GM18505 (cell line): Measurements from ENCODE around the gene LIPF.

Experiments used
- ATAC-seq: cut with Tn5 transposase; IDR thresholded peaks from one replicate; pipeline ENCODE4 v1.9.1; 2021; ENCODE audit not compliant: unreplicated experiment
- POLR2A ChIP-seq: IDR thresholded peaks from 4 replicates; pipeline ENCODE4 v1.6.1; 2011; ENCODE audit warnings: borderline replicate concordance; ENCODE audit not compliant: insufficient read depth, insufficient read length; ENCODE audit errors: extremely low read depth

LIPF gene, protein sequence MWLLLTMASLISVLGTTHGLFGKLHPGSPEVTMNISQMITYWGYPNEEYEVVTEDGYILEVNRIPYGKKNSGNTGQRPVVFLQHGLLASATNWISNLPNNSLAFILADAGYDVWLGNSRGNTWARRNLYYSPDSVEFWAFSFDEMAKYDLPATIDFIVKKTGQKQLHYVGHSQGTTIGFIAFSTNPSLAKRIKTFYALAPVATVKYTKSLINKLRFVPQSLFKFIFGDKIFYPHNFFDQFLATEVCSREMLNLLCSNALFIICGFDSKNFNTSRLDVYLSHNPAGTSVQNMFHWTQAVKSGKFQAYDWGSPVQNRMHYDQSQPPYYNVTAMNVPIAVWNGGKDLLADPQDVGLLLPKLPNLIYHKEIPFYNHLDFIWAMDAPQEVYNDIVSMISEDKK

DNA sequence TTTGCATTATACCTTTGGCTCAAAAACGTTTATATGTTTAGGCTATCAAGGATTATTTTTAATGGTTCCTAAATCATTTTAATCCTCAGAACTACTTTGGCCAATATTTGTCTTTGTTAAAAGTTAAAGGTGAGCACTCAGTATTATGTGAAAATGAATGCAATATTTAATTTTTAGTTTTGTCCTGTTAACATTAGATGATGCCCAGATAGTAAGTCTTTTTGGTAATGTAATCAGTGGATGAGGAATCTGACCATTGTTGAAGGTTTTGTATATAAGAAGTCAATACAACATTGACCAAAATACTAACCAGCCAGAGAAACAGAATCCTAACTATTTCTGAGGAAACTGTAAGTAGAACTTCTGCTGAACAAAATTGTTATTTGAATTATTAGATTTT lies at the start of gene LIPF:
TSS of gene LIPF (plus strand) at position 301 of the 400 bp plus-strand sequence. CDS start 2,856 bp downstream, outside the sequence.
- TF ChIP-seq POLR2A, result no peak
- no peak for ATAC-seq

- no peak for ATAC-seq
- TF ChIP-seq POLR2A, result no peak
Measured at GRCh38 chr10:88616250-88616977, 47.8 kb upstream of the LIPF start.

- no peak for ATAC-seq
- TF ChIP-seq POLR2A, result no peak
Measured at GRCh38 chr10:88617772-88618300, 46.4 kb upstream of the LIPF start.

DNA sequence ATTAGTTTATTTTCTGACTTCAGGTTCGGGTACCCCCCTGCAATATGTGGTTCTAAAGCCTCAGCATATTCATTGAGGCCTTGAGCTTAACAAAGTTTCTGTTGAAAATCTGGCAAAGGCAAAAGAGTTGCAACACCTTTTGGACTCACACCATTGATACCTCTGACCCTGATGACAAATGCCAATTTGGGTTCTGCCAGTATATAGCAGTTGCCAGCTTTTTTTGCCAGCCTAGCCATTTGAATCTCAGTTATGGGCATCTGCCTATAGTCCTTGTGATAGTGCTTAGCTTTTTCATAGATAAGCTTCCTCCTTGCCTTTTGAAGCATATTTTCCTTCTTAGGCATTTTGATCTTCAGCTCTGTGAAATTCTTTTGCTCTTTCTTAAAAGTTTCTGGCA lies 45.7 kb upstream of the LIPF start:
- no peak for ATAC-seq
- no peak for TF ChIP-seq POLR2A

GRCh38 chr10:88620441-88620840 lies 43.8 kb upstream of the LIPF start:
- TF ChIP-seq POLR2A, result no peak
- no peak for ATAC-seq

GRCh38 chr10:88623835-88624234 lies 40.4 kb upstream of the LIPF start:
- ATAC-seq, result no peak
- no peak for TF ChIP-seq POLR2A

DNA sequence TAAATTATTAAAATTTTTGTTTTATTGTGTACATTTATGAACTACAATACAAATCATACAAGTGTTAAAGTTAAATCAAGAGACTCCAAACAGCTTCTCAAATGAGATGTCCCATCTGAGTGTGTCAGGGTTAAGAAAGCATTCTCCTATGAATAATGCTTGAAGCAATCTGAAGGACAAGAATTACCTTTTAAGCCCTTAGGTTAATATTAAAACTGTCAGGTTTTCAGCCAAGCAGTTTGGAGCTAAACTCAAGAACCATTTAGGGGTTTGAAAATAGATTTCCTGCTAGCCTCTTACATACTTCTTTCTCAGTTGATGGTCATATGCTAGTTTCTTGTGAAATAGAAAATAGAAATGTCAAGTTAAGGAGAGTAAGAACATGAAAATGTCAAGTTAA lies 39.4 kb upstream of the LIPF start:
- no peak for TF ChIP-seq POLR2A

DNA sequence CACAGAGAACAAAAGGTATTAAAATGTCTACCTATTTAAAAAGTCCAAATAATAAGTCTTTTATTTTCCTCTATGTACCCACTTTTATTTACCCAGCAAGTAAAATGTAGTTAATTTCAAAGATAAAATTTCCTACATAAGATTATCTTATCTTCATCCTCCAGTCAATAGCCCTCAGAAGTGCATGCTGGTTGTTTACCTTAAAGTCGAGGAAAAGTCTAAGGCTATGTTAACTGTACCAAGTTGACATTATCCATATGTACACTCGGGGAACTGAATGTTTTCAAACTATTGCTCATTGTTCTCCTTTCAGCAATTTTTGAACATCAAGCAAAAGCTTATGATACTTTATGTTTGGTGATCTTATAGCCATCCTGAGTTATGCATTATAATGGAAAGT lies 24.1 kb upstream of the LIPF start:
- no peak for TF ChIP-seq POLR2A
- no peak for ATAC-seq

More for the DNA sequence above, 39.4 kb upstream of the LIPF start:
- ATAC-seq, result no peak

DNA sequence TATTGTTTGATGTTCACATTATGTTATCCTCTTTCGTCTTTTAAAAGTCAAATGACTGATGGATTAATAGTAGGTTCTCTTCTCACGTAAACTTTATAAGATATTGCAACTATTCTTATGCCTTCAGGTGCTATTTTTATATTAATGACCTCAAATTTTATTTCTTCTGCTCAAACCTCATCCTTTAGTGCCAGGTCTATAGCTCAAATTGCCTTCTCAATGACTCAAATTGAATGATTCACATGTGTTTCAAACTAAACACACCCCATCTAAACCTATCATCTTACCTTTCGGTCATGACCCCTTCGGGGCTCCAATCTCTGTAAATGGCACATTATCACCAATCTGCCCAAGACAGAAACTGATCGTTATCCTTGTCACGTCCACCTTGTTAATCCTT lies 22.0 kb upstream of the LIPF start:
- ATAC-seq, result no peak
- no peak for TF ChIP-seq POLR2A

DNA sequence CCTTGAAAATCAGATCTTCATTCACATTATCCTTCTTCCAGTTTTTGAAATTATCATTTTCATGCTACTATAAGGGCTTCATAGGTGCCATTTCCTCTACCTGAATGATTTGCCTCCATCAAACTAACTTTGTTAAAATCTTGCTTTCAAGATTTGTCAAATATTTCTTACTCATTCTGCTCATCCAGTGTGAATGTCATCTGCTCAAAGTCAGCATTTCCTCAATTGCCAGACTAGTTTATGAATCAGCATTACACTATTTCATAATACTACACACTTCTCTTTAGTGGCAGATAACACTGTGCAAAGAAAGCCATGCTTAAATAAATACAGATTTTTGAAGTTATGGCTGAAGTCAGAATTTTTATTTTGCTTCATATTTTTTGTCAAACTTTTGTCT lies 21.3 kb upstream of the LIPF start:
- ATAC-seq, result no peak
- TF ChIP-seq POLR2A, result no peak

GRCh38 chr10:88647061-88647615 lies 17.1 kb upstream of the LIPF start:
- no peak for ATAC-seq

GRCh38 chr10:88651101-88651551 lies 13.1 kb upstream of the LIPF start:
- no peak for ATAC-seq
- no peak for TF ChIP-seq POLR2A

More at GRCh38 chr10:88647061-88647615, 17.1 kb upstream of the LIPF start:
- TF ChIP-seq POLR2A, result no peak

DNA sequence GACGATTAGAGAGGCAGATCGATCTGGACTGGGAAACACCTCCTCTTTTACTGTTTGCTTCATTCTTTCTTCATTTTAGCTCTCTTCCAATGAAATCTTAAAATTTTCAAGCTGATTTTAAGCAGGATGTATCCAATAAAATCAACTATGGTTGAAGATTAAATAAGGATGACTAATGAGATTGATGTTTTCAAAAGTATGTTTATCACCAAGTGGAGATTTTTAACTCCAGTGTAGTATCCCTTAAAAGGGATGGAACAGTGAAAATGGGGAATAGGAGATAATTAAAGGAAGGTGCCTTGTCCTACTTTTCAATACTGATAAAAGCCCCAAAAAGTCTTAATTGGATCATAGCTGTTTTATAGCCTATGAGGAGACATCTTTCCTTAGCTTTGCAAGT lies 11.6 kb upstream of the LIPF start:
- no peak for ATAC-seq
- TF ChIP-seq POLR2A, result no peak

DNA sequence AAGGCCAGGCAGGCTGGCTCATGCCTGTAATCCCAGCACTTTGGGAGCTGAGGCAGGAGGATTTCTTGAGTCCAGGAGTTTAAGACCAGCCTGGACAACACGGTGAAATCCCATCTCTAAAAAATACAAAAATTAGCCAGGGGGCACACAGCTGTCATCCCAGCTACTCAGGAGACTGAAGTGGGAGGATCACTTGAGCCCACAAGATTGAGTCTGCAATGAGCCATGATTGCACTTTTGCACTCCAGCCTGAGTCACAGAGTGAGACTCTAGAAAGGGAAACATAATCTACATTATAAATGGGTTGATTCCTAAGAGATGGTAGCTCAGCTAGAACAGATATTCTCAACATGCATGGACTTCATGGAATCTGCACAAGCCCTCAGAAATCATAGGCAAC lies 6.3 kb upstream of the LIPF start:
- ATAC-seq, result no peak
- no peak for TF ChIP-seq POLR2A
